GM19240 (cell line): ENCODE data around the gene EPB41L1.

Source experiments
- DNase-seq: peaks from one replicate; pipeline ENCODE4 v3.0.0; 2011; ENCODE audit warnings: low spot score; ENCODE audit not compliant: insufficient read length

EPB41L1 gene

DNA sequence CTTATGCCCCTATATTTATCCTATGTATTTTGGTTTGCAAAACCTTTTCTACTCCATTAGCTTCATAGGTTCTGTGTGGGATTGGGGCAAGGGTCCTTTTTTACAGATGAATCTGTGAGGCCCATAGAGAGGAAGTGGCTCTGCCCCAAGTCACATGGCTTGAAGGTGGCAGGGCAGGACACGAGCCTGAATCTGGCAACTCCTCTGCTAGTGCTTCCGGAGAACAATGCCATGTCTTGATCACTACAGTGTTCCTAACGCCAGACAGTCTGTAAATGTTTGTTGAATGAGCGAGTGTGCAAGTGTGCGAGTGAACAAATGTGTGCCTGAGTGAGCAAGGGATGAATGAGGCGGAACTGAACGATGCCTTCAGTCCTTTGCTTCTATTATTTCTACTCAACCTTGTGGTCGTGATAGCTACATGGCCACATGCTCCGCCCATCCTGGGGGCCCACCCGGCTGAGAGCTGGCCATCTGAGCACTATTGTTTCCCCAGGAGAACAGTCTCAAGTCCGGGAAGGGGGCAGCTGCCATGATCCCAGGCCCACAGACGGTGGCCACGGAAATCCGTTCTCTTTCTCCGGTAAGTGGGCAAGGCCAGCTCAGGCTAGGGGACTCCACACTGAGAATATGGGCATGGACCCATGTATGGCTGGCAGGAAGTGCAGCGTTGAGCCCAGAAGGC is 64.0 kb downstream of the EPB41L1 start:
- DNase-seq = no peak

DNA sequence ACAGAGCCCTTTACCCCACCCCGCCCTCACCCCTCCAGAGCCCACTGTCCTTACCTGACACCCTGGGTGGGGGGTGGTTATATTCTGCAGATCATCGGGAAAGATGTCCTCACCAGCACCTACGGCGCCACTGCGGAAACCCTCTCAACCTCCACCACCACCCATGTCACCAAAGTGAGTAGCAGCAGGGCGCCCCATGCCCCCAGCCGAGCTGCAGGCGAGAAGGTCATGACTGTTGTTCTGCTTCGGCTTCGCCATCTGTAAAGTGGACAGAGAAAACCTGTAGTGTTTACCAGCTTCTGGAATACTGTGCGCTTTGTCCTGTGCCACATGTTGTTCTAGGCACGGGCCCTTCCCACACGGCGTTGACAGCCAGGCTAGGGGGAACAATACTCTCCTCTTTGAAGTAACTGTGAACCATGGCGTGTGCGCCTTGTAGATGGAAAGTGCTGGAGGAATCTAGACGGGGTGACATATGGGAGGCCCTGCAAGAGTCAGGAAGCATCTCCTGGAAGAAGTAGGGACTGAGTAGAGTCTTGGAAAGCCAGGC is 65.2 kb downstream of the EPB41L1 start:
- no peak for DNase-seq

DNA sequence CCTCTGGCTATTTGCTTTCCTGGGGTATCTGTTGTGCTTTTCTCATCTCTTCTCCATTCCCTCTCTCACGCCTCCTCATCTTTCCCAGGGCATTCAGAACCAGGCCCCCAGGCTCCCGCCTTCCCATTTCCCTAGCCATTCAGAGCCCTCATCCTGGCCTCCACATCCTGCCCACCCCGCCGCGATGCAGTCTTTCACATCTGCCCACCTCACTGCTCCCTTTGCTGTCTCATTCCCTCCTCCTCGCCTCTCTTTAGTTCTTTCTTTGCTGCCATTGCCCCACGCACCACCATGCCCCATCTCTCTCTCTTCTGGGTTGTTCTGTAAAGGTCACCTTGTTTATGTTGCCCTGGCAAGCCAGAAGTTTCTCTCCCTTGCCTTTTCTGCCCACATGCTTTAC is 71.1 kb downstream of the EPB41L1 start:
- no peak for DNase-seq

DNA sequence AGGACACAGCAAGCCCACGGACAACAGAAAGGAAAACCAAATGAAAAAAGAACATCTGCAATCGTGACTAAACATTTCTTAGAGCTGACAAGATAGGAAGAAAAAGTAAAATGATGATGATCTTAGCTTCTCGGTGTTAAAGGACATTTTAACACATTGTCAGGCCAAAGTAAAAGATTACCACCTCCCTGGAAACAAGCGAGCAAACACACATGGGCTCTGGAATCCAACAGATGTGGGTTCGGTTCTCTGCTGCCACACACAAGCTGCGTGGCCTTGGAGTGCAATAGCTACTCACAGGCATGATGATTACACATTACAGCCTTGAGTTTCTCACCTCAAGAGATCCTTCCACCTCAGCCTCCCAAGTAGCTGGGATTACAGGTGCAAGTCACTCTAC is 74.2 kb downstream of the EPB41L1 start:
- no peak for DNase-seq

DNA sequence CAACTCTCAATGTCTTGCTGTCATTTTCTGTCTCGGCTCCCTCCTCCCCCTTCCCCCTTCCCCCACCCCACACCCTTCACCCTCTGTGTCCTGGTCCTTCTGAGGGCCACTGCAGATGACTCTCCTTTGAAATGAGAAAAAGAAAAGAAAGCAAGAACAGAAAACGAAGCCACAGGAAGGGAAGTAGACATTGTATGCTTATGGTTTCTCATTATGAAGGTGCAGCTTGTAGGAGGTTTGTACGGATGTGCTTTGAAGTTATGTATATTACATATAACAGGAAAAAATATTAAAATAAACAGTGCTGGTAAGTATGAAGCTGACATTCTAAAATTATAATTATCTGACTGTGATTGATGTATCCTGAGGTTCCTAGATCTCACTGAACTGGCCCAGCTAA is 75.5 kb downstream of the EPB41L1 start:
- no peak for DNase-seq

DNA sequence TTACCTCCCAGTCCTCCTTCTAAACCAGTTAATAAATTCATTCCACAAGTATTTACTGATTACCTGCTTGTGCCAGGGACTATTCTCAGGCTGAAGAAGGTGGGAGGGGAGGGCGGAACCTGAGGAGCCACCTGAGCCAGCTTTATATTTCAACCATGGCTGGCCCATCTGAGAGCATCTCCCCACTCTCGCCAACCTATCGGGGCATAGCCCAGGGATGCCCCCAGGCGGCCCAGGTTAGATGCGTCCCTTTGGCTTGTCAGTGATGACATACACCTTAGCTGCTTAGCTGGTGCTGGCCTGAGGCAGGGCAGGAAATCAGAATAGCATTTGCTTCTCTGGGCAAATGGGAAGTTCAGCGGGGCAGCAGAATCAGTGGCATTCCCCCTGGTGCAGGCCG is 76.8 kb downstream of the EPB41L1 start:
- no peak for DNase-seq

DNA sequence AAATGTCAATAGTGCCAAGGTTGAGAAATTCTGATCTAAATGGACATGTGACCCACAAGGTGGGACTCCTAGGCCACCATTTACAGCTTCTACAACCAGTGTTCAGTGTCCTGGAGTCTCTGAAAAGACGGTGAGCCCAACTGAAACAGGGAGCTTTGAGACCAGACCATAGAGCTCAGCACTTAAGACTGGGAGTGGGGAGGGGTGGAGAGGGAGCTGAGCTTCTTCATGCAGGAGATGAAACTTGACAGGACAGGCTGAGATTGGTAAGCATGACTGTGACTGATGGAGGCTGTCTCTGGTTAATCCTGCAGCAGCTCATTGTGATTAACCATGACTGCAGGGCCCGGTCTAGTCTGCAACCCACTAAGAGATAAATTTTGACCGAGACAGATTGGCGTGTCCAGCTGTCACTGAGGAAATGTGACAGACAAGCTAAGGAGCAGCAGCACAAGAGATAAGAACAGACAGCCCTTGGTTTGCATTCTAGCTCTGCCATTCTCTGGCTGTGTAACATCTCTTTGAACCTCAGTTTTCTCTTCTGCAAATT is 80.3 kb downstream of the EPB41L1 start:
- no peak for DNase-seq

DNA sequence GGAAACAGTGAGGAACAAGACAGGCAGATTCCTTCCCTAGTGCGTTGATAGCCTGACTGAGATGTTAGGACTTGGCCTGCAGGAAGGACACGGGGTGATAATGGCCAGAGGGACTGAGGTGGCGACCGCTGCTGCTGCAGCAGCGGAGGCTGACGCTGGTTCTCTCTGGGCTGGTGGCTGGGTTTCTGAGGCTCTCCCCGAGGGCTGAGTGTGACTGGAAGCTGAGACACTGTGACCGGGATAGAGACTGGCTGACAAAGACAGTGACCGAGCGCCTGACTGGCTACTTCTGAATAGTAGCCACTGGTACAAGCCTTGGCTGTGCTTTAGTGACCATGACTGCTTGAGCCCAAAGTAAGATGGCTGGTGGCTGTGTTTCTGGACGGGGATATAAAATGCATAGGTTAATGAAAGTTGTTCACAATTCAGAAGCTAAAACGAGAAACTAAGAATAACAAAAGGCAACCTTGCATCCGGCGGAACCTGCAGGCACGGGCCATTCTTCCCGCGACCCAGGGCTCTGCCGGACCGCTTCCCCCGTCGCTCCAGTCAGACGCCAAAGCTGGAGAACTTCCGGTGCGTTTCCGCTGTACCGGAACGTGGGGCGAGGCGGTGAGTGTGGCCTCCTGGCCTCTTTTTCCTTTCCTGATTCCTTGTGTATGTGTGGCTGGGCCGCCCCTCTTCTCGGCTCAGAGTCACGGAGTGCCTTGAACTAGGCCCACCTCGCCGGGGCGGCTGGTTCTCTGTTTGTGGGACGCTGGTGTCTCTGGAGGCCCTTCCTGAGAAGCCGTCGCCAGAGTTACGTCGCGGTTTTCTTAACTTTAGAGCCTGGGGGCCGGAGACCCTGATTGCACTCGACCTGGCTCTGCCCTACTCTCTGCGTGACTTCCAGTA is 81.6 kb downstream of the EPB41L1 start, which contains the start of gene AAR2:
Gene AAR2, plus strand, starts transcription at position 587 of the 894 bp plus-strand sequence. CDS start 3,391 bp downstream, outside the sequence.
- peak; percentile 61 for DNase-seq

DNA sequence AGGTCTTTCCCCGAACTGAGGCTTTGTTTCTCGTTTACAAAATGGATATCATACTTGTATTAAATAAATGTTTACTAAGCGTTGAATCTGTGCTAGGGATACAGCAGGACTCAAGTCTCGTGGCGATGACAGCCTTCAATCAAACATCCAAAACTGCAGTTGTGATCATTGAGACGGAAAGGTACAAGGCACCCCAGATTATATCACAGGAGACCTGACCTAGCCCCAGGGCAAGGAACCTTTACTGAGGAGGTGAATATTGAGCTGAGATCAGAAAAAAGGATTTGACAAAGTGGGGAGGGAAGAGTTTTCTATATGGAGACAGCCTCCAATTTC is 82.2 kb downstream of the EPB41L1 start:
- no peak for DNase-seq

DNA sequence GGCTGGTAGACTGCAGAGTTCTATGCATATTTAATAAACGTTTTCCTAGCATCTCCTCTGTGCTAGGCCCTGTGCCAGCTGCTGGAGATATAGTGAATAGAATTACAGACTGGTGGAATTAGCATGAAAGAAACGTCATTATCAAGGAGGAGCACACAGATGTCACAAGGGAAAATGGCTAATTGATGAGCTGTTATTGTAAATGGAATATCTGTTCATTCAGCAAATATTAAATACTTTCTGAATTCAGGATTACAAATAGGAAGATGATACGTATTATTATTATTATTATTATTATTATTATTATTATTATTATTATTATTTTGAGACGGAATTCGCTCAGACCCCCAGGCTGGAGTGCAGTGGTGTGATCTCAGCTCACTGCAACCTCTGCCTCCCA is 82.9 kb downstream of the EPB41L1 start:
- no peak for DNase-seq

DNA sequence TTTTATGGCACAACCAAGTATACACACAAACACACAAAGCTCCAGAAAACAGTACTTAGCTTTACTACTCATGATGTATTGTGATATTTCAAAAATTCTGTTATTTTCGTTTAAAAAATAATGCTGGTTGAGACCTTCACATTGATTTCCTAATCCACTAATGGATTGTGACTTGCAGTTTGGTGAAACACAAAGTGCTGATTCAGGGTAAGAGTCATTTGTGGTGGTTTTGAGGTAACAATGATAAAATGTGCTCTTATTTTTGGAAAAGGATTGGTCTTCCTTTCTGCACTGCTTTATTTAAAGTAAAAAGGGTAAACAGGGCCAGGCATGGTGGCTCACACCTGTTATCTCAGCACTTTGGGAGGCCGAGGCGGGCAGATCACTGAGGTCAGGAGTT is 83.6 kb downstream of the EPB41L1 start:
- no peak for DNase-seq

DNA sequence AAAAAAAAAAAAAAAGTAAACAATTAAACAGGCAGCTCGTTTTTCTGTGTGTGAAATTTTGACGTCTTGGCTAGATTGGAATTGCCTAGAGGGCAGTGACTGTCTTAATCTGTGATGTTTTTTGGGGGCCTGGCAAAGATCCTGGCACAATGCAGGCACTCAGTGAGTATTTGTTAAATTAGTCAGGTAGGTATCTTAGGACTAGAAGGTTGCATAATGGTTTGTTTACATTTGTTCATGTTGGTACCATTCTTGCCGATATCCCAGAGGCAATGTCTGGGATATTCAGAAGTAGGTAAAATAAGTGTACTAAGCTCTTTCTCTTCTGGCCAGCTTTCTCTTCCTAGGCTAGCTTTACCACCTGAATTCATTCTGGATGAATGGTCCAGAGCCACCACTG is 84.2 kb downstream of the EPB41L1 start:
- no peak for DNase-seq

DNA sequence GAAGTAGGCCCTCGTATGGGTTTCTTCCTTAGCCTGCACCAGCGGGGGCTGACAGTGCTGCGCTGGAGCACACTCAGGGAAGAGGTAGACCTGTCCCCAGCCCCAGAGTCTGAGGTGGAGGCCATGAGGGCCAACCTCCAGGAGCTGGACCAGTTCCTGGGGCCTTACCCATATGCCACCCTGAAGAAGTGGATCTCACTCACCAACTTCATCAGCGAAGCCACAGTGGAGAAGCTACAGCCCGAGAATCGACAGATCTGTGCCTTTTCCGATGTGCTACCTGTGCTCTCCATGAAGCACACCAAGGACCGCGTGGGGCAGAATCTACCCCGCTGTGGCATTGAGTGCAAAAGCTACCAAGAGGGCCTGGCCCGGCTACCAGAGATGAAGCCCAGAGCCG is 85.5 kb downstream of the EPB41L1 start:
- DNase-seq = no peak

DNA sequence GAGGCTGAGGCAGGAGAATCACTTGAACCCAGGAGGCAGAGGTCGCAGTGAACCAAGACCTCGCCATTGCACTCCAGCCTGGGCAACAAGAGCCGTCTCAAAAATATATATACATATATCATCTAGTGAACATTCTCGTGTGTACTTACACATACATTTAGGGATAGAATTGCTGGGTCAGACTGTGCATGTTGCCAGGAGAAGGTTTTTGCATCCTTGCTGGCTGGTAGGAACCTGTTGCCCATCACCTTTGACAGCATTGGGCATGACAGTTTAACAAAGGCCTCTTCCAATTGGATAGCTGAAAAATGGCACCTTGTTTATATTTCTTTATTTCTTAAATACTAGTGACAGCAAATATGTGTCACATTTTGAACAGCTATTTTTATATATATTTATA is 87.1 kb downstream of the EPB41L1 start:
- DNase-seq = no peak

DNA sequence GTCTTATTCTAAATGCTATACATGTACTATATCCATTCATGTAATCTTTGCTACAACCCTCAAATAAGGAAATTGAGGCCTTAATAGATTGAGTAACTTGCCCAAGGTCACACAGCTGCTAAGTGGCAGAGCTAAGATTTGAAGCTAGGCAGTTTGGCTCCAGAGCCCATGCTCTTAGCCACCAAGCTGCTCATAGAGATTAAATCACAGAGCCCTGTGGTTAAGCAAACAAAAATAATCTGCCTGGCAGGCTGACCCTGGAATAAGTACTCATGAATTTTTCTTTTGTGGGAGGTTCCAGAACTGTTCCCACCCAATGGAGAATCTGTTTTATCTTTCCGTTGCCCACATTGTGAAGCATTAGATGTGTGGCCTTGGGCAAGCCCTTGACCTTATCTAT is 89.2 kb downstream of the EPB41L1 start:
- DNase-seq = no peak

DNA sequence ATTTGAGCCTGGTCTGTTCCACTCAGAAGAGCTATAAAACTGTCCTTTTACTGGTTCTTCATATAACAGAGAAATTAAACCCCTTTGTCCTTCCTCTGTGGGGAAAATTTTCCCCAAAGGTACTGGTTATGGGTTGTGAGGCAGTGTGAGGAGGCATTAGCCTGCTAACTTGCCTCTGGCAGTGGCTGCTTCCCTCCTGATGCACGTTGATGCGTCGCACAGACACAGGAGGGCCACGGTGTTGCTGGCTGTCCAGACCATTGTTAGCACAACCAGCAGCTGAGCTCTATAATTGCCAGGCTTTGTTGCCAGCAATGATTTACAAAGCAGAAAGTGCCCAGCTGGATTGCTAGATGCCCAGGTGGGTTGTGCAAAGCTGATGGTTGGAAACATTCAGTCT is 91.9 kb downstream of the EPB41L1 start:
- no peak for DNase-seq

DNA sequence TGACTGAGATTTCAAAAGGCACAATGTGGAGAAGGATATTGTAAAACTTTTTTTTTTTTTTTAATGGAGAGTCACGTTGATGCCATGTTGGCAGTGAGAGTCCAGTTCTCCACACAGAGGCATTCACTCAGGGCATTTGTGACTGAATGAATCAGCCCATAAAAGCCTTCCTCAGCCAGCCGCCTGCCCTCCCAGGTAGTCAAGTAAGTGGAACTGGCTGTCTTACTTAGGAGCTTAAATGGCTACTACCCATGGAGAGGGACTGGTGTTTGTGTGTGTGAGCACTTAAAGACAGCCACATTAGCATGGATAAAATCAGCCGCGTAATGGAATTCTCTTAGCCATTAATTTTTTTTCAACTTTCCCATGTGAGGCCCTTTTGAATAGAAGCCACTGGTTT is 94.3 kb downstream of the EPB41L1 start:
- no peak for DNase-seq

DNA sequence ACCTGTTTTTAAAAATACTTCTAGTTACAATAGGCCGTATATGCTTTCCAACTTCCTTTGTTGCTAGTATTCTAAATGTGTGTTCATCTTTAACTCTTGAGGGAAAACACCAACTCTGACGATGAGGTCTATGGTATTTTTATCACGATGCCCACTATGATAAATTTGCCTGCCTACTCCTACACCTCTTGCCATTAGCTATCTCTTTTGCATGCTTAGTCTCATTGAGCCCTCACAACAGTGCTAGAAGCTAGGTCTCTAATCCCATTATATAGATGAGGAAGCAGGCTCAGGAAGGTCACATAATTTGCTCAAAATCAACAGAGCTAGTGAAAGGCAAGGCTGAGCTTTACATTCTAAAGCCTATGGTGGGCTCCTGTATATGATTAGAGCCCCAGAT is 94.9 kb downstream of the EPB41L1 start:
- DNase-seq = no peak

DNA sequence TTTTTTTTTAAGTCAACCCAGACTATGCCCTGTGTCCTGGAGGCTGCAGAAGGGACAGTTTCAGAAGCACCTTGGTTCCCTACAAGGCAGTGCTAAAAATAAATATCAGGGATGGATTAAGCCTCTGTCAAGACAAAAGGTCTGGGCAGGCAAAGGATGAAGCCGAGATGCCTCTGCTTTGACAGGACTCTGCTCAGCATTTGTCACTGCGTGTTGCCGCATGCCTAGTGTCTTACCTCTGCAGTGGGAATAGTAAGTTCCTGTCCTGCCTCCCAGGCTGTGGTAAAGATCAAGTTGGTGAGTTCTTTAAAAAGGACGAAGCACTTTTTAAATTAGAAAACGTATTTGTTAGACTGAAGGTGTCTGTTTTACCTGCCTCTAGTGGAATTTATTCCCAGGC is 96.9 kb downstream of the EPB41L1 start:
- no peak for DNase-seq

DNA sequence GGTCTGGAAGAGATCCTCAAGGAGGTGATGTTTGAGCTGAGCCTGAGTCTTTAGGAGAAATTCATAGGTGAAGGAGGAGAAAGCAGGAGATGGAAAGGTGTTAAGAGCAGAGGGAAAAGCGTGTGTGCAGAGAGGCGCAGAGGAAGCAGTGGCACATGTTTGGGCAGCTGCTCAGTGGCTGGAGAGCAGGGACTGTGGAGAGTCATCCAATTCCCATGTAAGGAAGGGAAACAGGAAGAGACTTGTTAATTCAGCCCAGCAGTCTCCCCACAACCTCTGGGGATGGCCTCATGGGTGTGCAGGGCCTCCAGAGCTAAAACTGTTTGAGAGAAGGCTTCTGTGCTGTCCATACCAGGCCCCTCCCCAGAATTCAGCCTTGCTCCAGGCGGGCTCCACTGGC is 98.0 kb downstream of the EPB41L1 start:
- no peak for DNase-seq

DNA sequence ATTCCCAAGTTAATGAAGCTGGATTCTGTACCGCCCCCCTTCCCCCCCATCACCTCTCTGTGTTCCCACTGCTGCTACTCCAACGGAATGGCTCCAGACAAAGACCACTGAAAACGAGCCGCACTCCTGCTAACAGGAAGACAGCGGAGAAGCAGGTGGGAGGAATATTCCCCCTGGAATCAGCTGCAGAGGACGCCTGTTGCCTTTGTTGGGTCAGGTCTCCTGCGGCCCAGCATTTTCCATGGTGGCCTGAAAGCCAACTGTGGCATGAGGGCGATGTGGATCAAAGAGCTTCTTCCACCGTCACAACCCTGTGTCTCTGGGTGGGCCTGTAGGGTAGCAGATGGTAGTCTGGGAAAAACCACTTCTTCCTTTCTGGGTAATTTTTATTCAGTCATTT is 98.5 kb downstream of the EPB41L1 start:
- no peak for DNase-seq

DNA sequence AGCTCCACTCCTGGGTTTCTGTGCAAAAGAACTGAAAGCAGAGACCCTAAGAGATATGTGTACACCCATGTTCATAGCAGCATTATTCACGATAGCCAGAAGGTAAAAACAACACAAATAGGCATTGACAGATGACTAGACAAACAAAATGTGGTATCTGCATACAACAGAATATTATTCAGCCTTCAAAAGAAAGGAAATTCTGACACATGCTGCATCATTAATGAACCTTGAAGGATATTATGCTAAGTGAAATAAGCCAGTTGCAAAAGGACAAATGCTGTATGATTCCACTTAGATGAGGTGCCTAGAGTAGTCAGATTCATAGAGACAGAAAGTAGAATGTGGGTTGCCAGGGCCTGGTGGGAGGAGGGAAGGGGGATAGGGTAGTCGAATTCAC is 99.5 kb downstream of the EPB41L1 start:
- DNase-seq = no peak
